Immature natural killer cell (primary cell): ENCODE results near the gene ISM2. TPM values are rescaled to one million over a fixed set of nuclear protein-coding genes. Genes with fewer than 3 reads are reported as not detected.
"Not testable (repeated sequence)": the region's sequence is repeated elsewhere in the genome, so short reads cannot be mapped to it uniquely, and the experiment has no call there.

Source experiments
- DNase-seq, 3 donors: peaks; one replicate each; pipeline ENCODE4 v3.0.0; 2022; ENCODE audit warnings: mixed read lengths in 1 of 3
- H3K27ac Mint-ChIP-seq, 6 donors: one replicate each; pipeline ENCODE4 v1.8.0; 2020; ENCODE audit warnings: mixed read lengths in 6 of 6, mild to moderate bottlenecking in 5 of 6, inconsistent platforms in 4 of 6, moderate library complexity in 3 of 6
- H3K27me3 Mint-ChIP-seq, 3 donors: one replicate each; pipeline ENCODE4 v1.8.0; 2020 to 2021; ENCODE audit warnings: low read depth in 3 of 3, mild to moderate bottlenecking in 3 of 3, mixed read lengths in 3 of 3, moderate library complexity in 3 of 3, inconsistent platforms in 1 of 3
- H3K36me3 Mint-ChIP-seq, 3 donors: one replicate each; pipeline ENCODE4 v1.8.0; 2020; ENCODE audit warnings: mixed read lengths in 3 of 3, inconsistent platforms in 2 of 3, mild to moderate bottlenecking in 2 of 3
- H3K4me1 Mint-ChIP-seq, 2 donors: one replicate each; pipeline ENCODE4 v1.8.0; 2020; ENCODE audit warnings: inconsistent platforms in 2 of 2, mild to moderate bottlenecking in 2 of 2, mixed read lengths in 2 of 2, moderate library complexity in 1 of 2
- H3K4me3 Mint-ChIP-seq, 5 donors: one replicate each; pipeline ENCODE4 v1.8.0; 2020; ENCODE audit warnings: mild to moderate bottlenecking in 5 of 5, mixed read lengths in 5 of 5, inconsistent platforms in 3 of 5, moderate library complexity in 3 of 5
- H3K9me3 Mint-ChIP-seq, 6 donors: one replicate each; pipeline ENCODE4 v1.8.0; 2020; ENCODE audit warnings: mild to moderate bottlenecking in 6 of 6, mixed read lengths in 6 of 6, inconsistent platforms in 4 of 6, moderate library complexity in 3 of 6
- polyA plus RNA-seq, 3 donors: library from polyadenylated mRNA; unstranded; fragments of 300-500 nt; fragmentation: Illumina TruSeq; gene quantifications; one replicate each; pipeline ENCODE4 v1.2.3, GENCODE V29; 2021

The ISM2 gene
- polyA plus RNA-seq, 3 donors from 2014 or later, result not detected

DNA sequence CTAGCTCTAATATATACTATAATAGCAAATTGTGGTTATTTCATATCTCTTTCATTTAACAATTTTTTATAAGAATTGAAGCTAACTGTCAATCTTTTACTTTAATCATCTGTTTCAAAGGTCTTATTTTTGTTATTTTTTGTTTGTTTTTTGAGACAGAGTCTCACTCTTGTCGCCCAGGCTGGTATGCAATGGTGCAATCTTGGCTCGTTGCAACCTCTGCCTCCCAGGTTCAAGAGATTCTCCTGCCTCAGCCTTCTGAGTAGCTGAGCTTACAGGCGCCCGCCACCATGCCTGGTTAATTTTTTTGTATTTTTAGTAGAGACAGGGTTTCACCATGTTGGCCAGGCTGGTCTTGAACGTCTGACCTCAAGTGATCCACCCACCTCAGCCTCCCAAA, 30.1 kb upstream of the ISM2 start:
- peaks cover 12 to 43% of the 10 kb centered on the region in 2 donors for H3K4me1 Mint-ChIP-seq
- not testable (repeated sequence) for H3K4me3 Mint-ChIP-seq, H3K27ac Mint-ChIP-seq

DNA sequence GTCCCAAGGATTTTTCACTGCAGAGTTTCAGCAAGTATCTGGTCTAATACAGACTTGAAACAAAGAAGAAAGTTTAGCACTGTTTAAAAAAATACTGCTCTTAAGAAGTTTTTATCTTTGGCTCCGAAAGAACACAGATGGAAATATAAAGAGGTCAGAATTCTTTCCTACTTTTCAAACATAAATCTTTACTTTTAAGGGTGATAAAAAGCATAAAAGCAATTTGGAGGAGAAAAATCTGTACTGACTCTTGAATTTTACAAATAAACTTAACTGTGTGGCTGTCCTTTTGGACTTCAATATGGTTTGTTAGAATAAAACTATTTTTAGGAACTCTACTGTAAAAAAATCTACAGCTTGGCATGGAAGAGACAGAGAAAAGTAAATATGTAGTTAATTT, 27.6 kb upstream of the ISM2 start:
- Mint-ChIP-seq H3K9me3 (no peaks in the 10 kb centered on the region), H3K27ac (peak overlapping the region in 4 of 6 donors; percentile 21 to 51 (median 34)), H3K36me3 (peaks cover 0 to under 1% (median 0%) of the 10 kb centered on the region in 3 donors), H3K27me3 (peaks cover 0 to 1% (median 0%) of the 10 kb centered on the region in 3 donors), H3K4me3 (no peak overlapping the region), H3K4me1 (peaks cover 17 to 52% of the 10 kb centered on the region in 2 donors)
- DNase-seq, result no peak

More for the DNA sequence above, 30.1 kb upstream of the ISM2 start:
- not testable (repeated sequence) for H3K9me3 Mint-ChIP-seq, H3K36me3 Mint-ChIP-seq, H3K27me3 Mint-ChIP-seq, DNase-seq

DNA sequence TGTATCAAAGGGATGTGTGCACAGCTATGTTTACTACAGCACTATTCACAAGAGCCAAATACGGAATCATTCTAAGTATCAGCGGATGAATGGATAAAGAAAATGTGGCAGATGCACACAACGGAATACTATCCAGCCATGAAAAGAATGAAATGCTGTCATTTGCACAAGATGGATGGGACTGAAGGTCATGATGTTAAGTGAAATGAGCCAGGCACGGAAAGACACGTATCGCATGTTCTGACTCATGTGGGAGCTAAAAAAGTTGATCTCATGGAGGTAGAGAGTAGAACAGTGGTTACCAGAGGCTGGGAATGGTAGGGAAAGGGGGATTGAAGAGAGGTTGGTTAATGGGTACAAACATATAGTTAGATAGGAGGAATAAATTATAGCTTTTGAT, 25.9 kb upstream of the ISM2 start:
- Mint-ChIP-seq H3K27ac (no peak overlapping the region), H3K9me3 (no peaks in the 10 kb centered on the region), H3K27me3 (peaks cover 0 to 1% (median 0%) of the 10 kb centered on the region in 3 donors), H3K36me3 (peaks cover 6 to 15% (median 12%) of the 10 kb centered on the region in 3 donors), H3K4me1 (peaks cover 10 to 36% of the 10 kb centered on the region in 2 donors), H3K4me3 (no peak overlapping the region)
- DNase-seq, result no peak

DNA sequence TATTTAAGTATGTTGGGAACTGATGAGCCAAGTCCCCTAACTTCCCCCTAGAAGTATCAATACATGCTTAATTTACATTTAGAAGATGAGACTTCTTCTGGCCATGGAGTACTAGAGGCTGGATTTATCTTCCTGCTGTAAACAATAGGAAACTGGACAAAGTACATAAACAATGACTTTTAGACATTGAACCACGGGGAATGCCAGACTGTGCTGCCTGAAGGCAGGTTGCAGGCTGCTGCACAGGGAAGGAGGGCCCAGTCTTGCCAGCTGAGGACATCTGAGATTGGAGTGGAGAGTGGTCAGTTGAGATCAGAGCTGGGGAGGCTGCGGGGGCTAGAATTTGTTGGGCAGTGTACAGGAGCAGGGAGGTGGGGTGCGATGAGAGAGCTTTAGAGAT, 24.5 kb upstream of the ISM2 start:
- Mint-ChIP-seq H3K4me1 (peaks cover 10 to 36% of the 10 kb centered on the region in 2 donors), H3K9me3 (no peaks in the 10 kb centered on the region), H3K27ac (peak overlapping the region in 1 of 6 donors; percentile 13), H3K27me3 (peaks cover 0 to 1% (median 0%) of the 10 kb centered on the region in 3 donors), H3K36me3 (peaks cover 7 to 27% (median 20%) of the 10 kb centered on the region in 3 donors), H3K4me3 (no peak overlapping the region)
- no peak for DNase-seq

DNA sequence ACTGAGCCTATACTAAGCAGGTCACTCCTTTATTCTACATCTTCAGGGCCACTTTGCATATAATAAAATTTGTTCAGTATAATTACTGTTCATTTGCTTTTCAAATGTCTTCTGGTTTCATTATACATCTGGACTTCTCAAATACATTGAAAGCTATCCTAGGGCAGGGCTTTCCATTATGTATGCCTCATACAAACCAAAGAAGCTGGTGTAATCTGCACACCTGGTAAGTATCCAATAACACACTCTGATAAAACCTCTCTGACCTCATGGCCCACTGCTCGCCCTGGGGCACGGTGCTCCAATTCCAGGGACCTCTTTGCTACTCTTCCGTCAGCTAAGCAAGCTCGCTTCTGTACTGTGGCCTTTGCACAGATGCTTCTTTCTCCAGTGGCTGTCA, 21.9 kb upstream of the ISM2 start:
- H3K9me3 Mint-ChIP-seq, result no peaks in the 10 kb centered on the region
- peaks cover 10 to 24% of the 10 kb centered on the region in 2 donors for H3K4me1 Mint-ChIP-seq
- H3K36me3 Mint-ChIP-seq, result peaks cover 12 to 43% (median 29%) of the 10 kb centered on the region in 3 donors
- H3K27ac Mint-ChIP-seq, result peak overlapping the region in 1 of 6 donors; percentile 35
- DNase-seq, result no peak
- peaks cover 0 to 2% (median 1%) of the 10 kb centered on the region in 3 donors for H3K27me3 Mint-ChIP-seq
- no peak overlapping the region for H3K4me3 Mint-ChIP-seq

DNA sequence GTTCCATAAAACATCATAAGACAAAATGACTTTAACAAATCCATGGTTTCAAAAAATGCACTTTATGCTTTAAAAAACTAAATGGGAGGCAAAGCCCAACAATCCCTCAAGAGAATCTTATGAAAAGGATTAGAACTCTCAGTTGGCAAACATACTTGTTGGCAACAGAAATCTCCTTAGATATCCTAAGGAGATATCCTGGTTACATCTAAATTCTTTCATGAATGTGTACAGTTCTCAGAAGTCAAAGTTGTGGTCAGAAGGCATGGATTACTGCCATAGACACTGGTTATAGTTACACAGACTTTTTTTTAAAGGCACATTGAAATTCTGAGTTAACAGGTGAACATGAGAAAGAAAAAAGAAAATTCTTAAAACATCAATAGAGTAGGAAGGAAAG, 17.5 kb upstream of the ISM2 start:
- no peak for DNase-seq
- Mint-ChIP-seq H3K27ac (no peak overlapping the region), H3K36me3 (peaks cover 18 to 60% (median 39%) of the 10 kb centered on the region in 3 donors), H3K4me3 (no peak overlapping the region), H3K9me3 (no peaks in the 10 kb centered on the region), H3K4me1 (peaks cover 0 to 4% of the 10 kb centered on the region in 2 donors), H3K27me3 (peaks cover 0 to 2% (median 2%) of the 10 kb centered on the region in 3 donors)

DNA sequence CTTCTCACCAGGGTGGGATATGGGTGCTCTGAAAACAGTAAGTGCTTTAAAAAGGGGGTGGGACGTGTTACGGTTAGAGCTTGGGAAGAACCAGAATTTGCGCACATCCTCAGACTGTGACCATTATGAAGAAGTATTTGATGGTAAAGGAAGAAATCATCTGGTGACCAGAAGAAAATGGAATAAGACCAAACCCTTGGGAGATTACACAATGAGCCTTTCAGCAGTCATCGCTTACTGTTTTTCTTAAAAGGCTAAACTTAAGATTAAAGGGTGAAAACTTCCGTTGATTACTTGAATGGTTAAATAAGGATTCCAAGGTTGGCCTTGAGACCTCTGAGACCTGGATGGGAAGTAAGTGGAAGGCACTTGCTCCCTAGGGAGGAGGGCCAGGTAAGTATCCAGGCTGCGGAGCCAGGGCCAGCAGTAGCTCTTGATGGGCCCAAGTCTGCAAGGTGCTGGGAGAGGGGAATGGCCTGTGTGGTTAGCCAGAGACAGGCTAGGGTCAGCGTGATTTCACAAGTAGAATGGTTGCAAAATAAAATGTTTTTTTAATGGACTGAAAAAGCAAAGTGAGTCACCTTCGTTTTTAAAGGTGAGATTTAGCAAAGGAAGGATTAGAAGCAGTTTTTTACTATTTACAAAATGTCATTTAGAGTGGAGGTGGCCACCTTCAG, 13.0 kb upstream of the ISM2 start:
- no peaks in the 10 kb centered on the region for H3K9me3 Mint-ChIP-seq
- DNase-seq, result no peak
- H3K4me3 Mint-ChIP-seq, result no peak overlapping the region
- H3K27me3 Mint-ChIP-seq, result peaks cover 0 to 2% (median 0%) of the 10 kb centered on the region in 3 donors
- no peaks in the 10 kb centered on the region for H3K4me1 Mint-ChIP-seq
- H3K27ac Mint-ChIP-seq, result peak overlapping the region in 1 of 6 donors; percentile 55
- H3K36me3 Mint-ChIP-seq, result peaks cover 13 to 51% (median 23%) of the 10 kb centered on the region in 3 donors

DNA sequence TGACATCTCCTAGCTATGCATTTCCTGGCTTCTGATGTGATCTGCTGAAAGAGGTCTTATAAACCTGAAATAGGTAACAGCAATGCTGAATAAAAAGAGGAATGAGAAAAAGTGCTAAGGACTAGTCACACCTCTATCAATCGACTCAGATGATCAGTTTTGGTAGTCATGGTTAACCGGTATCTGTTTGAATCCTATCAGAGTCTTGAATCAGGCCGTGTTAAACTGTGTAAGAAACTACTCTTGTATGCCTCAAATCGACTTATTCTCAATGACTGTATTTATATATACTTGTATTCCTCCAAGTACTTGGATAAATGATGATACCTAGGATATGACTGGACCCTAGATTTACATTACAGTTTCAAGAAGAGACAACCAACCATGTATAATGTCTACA, 10.8 kb upstream of the ISM2 start:
- Mint-ChIP-seq H3K9me3 (no peaks in the 10 kb centered on the region), H3K4me1 (no peaks in the 10 kb centered on the region), H3K4me3 (no peak overlapping the region), H3K27me3 (peaks cover 0 to 2% (median 0%) of the 10 kb centered on the region in 3 donors), H3K36me3 (peaks cover 21 to 57% (median 23%) of the 10 kb centered on the region in 3 donors), H3K27ac (peak overlapping the region in 2 of 6 donors; percentile 25 to 50)
- no peak for DNase-seq

DNA sequence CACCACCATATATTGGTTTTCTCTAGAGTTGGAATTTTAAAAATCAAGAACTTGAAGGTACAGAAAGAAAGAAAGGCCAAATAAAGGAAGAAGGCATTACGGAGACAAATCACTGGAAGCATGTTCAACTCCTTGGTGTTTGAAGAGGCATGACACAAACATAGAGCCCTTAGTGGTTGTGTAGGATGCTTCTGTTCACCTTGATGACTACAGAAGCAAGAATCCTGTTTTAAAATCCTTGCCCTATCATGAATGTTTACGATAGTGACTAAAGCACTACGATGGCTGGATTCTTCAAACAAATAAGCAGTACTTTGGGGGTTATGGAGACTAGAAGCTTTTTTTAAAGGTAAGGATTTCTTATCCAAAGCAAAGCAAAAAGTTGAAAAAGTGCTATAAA, 10.3 kb upstream of the ISM2 start:
- H3K36me3 Mint-ChIP-seq, result peaks cover 21 to 60% (median 27%) of the 10 kb centered on the region in 3 donors
- H3K9me3 Mint-ChIP-seq, result no peaks in the 10 kb centered on the region
- no peak for DNase-seq
- H3K4me3 Mint-ChIP-seq, result no peak overlapping the region
- peaks cover 0 to 2% (median 0%) of the 10 kb centered on the region in 3 donors for H3K27me3 Mint-ChIP-seq
- H3K4me1 Mint-ChIP-seq, result no peaks in the 10 kb centered on the region
- H3K27ac Mint-ChIP-seq, result peak overlapping the region in 1 of 6 donors; percentile 50

DNA sequence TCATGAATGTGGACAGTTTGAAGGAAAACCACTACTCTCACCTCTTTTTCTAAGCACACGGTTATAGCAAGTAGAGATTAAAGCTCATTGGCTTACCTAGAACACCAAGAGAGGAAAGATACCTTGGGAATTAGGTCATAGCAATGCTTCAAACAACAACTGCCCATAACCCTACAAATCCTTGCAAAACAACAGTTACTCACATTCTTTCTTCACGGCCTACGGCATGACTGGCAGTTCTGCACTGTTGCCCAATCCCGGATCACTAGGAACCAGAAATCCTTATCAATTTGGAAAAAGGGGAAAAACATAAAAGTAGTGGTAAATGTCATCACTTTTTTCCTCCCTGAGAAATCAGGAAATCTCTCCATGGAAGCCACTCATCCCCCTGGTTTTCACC, 9.6 kb upstream of the ISM2 start:
- no peak for DNase-seq
- Mint-ChIP-seq H3K27me3 (peaks cover 0 to 2% (median 0%) of the 10 kb centered on the region in 3 donors), H3K27ac (no peak overlapping the region), H3K4me3 (no peak overlapping the region), H3K36me3 (peaks cover 21 to 61% (median 29%) of the 10 kb centered on the region in 3 donors), H3K9me3 (peaks cover 0 to 2% (median 0%) of the 10 kb centered on the region in 6 donors), H3K4me1 (no peaks in the 10 kb centered on the region)

DNA sequence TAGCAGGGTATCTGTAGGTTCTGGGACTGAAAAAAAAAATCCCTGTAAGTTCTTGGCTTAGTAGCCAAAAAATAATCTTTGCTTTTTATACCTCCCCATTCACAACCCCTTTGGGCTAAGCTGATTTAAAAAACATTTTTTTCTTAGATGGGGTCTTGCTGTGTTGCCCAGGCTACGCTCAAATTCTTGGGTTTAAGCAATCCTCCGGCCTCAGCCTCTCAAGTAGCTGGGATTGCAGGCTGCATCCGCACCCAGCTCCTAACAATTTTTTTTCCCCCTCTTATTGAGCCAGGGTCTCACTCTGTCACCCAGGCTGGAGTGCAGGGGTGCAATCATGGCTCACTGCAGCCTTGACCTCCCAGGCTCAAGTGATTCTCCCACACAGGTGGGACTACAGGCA, 9.1 kb upstream of the ISM2 start:
- Mint-ChIP-seq H3K4me3 (no peak overlapping the region), H3K27me3 (peaks cover 0 to 2% (median 0%) of the 10 kb centered on the region in 3 donors), H3K27ac (no peak overlapping the region), H3K9me3 (peaks cover 0 to 4% (median 0%) of the 10 kb centered on the region in 6 donors), H3K36me3 (peaks cover 21 to 65% (median 34%) of the 10 kb centered on the region in 3 donors), H3K4me1 (no peaks in the 10 kb centered on the region)
- DNase-seq, result no peak

DNA sequence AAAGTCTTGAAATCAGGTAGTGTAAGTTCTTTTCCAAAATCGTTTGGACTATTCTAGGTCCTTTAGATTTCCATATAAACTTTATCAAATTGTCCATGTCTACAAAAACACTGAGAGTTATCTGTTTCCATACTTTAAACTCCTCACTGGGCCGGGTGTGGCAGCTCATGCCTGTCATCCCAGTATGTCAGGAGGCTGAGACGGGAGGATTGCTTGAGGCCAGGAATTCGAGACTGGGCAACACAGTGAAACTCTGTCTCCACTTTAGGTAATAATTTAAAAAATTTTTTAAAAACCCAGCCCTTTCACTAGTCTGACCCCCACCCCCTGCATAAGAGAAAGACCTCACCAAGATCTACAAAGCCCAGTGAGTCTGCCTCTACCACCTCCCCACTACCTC, 6.4 kb upstream of the ISM2 start:
- Mint-ChIP-seq H3K4me3 (no peak overlapping the region), H3K36me3 (peaks cover 8 to 43% (median 30%) of the 10 kb centered on the region in 3 donors), H3K27ac (no peak overlapping the region), H3K9me3 (peaks cover 0 to 4% (median 0%) of the 10 kb centered on the region in 6 donors), H3K27me3 (peaks cover 0 to 4% (median 2%) of the 10 kb centered on the region in 3 donors), H3K4me1 (peaks cover 0 to 2% of the 10 kb centered on the region in 2 donors)
- DNase-seq, result no peak

DNA sequence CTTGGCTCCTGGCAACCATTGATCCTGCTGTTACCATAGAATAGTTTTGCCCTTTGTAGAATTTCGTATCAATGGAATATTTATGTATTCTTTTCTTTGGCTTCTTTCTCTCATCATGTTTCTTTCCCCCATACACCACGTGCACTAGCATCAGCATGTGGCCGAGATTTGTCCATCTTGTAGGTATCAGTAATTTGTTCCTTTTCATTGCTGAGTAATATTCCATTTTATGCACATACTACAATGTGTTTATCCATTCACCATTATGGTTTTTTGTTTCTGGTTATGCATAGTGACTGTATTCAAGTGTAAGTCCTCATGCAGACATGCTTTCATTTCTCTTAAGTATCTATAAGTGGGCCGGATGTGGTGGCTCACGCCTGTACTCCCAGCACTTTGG, 4.5 kb upstream of the ISM2 start:
- no peak for DNase-seq
- Mint-ChIP-seq H3K4me3 (no peak overlapping the region), H3K27ac (no peak overlapping the region), H3K4me1 (peaks cover under 1 to 3% of the 10 kb centered on the region in 2 donors), H3K27me3 (peaks cover 2 to 5% (median 5%) of the 10 kb centered on the region in 3 donors), H3K36me3 (peaks cover 4 to 37% (median 29%) of the 10 kb centered on the region in 3 donors), H3K9me3 (peaks cover 0 to 4% (median 0%) of the 10 kb centered on the region in 6 donors)

DNA sequence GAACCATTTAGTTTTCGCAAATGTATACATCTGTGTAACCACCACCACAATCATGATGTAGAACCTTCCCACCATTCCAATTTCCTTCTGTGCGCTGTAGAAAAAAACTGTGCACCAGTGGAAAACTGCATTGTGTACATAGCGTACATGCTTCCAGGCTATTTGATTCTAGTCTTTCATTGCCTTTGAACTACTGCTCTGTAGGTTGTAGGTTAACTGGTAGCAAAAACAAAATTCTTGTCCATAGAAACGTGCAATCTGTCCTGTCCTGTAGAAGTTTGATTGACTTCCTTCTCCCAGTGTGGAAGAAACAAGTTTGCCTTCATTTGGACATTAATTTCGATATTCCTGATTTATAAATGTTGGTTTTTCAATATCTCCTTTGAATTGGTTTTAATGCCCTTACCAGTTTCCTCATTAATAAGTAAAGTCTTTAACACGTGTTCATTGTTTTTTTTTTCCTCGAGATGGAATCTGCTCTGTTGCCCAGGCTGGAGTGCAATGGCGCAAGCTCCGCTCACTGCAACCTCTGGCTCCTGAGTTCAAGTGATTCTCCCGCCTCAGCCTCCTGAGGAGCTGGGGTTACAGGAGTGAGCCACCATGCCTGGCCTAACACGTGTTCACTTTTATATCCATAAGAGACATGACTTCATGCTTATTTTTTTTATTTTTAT, 3.6 kb upstream of the ISM2 start:
- no peak overlapping the region for H3K4me3 Mint-ChIP-seq
- DNase-seq, result no peak
- peaks cover 3 to 31% (median 29%) of the 10 kb centered on the region in 3 donors for H3K36me3 Mint-ChIP-seq
- H3K4me1 Mint-ChIP-seq, result peaks cover 5 to 7% of the 10 kb centered on the region in 2 donors
- no peak overlapping the region for H3K27ac Mint-ChIP-seq
- H3K9me3 Mint-ChIP-seq, result peaks cover 0 to 4% (median 0%) of the 10 kb centered on the region in 6 donors
- peaks cover 2 to 6% (median 5%) of the 10 kb centered on the region in 3 donors for H3K27me3 Mint-ChIP-seq
